SH-SY5Y (cell line): ENCODE data around the gene NDN.

Experiments
- GATA2 ChIP-seq: IDR thresholded peaks from 2 replicates; pipeline ENCODE4 v1.6.1; 2011; ENCODE audit warnings: mild to moderate bottlenecking, low read depth, low read length
- GATA3 ChIP-seq: IDR thresholded peaks from 2 replicates; pipeline ENCODE4 v1.6.1; 2011; ENCODE audit warnings: low read depth, mild to moderate bottlenecking, low read length, moderate library complexity

DNA sequence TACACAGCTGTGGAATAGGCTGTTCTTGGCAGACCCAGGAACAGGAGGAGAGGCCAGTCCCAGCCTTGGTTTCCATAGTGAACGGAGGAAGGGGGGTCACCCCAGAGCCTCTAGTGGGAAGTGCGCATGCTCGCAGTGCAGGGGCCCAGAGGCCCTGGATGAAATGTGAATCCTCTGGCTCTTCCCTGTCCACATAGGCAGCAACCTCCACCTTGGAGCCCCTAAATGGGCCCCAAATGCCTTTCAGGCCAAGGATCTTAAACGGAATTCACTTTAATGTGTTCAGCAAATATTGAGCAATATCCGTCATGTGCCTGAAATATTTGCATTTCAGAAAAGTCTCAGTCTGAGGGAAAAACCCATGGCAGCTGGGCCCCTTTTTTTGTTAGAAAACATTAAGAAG, 3.3 kb upstream of the NDN start:
- TF ChIP-seq GATA2 (no peak), GATA3 (no peak)
